ENCODE results near the gene AXIN1. TPM values are rescaled to one million over a fixed set of nuclear protein-coding genes. Genes with fewer than 3 reads are reported as not detected.
A peak's percentile ranks its signal among the peaks of the same experiment; 100 is the strongest.

Gene AXIN1
- total RNA-seq: 10 to 100 TPM; 30.9 to 32.5 TPM

GRCh38 chr16:352547-353403 lies at the start of gene AXIN1:
TSS of gene AXIN1 (minus strand) at chr16:352723. CDS start at chr16:347025, 5,698 bp downstream.
- H3K4me3 Mint-ChIP-seq: peak within 1 kb of the TSS; percentile 92
- peak within 1 kb of the TSS; percentile 88 for H3K27ac Mint-ChIP-seq
- H3K27me3 Mint-ChIP-seq: no peaks in the 10 kb centered on the region
- H3K9me3 Mint-ChIP-seq: no peaks in the 10 kb centered on the region
- POLR2A ChIA-PET: interaction anchor here (0.6 to 3.3 kb wide), 7 partner anchors 12 to 299 kb away, joined by 4 to 10 read pairs (median 4); partner anchors contain the start of genes FAM234A, LUC7L, POLR3K and SNRNP25
- H3K36me3 Mint-ChIP-seq: peaks cover 6% of the 10 kb centered on the region
- peak; percentile 100 for DNase-seq
- H3K4me1 Mint-ChIP-seq: peaks cover 20% of the 10 kb centered on the region
- peak; percentile 74 for ATAC-seq (ENCODE audit: low read depth)

- POLR2A ChIA-PET: interaction anchor here (0.6 to 2.4 kb wide), 5 partner anchors 19 to 318 kb away, joined by 3 to 14 read pairs (median 7); partner anchors contain the start of genes MRPL28, PGAP6 and RAB11FIP3
- Mint-ChIP-seq H3K4me3 (peak within 1 kb of the TSS; percentile 89), H3K36me3 (no peaks in the 10 kb centered on the region), H3K4me1 (peaks cover 8% of the 10 kb centered on the region), H3K27me3 (peaks cover 14% of the 10 kb centered on the region), H3K9me3 (no peaks in the 10 kb centered on the region), H3K27ac (peak within 1 kb of the TSS; percentile 79)
- peak; percentile 85 for ATAC-seq (ENCODE audit: low read depth)
- DNase-seq: peak; percentile 99
These were observed 49.2 kb upstream of the AXIN1 start, which contains the start of gene DECR2 for GRCh38 chr16:401468-402348. TSS of gene DECR2 (plus strand) at chr16:401885. CDS start at chr16:401964, 79 bp downstream.

GRCh38 chr16:400061-400591 lies 47.6 kb upstream of the AXIN1 start:
- Mint-ChIP-seq H3K4me1 (peaks cover 10% of the 10 kb centered on the region), H3K4me3 (peak overlapping the region; percentile 89), H3K36me3 (no peaks in the 10 kb centered on the region), H3K27me3 (peaks cover 27% of the 10 kb centered on the region), H3K9me3 (no peaks in the 10 kb centered on the region), H3K27ac (peak overlapping the region; percentile 21)
- DNase-seq: peak; percentile 36
- POLR2A ChIA-PET: interaction anchor here (1.2 to 2.4 kb wide), 4 partner anchors 17 to 319 kb away, joined by 3 to 14 read pairs (median 8); partner anchors contain the start of genes PGAP6 and RAB11FIP3
- no peak for ATAC-seq (ENCODE audit: low read depth)

GRCh38 chr16:399340-400019 lies 47.0 kb upstream of the AXIN1 start:
- ATAC-seq (ENCODE audit: low read depth) (no peak), DNase-seq (no peak)
- no peaks in the 10 kb centered on the region for H3K36me3 Mint-ChIP-seq
- H3K4me1 Mint-ChIP-seq: peaks cover 10% of the 10 kb centered on the region
- no peaks in the 10 kb centered on the region for H3K9me3 Mint-ChIP-seq
- H3K27me3 Mint-ChIP-seq: peaks cover 29% of the 10 kb centered on the region
- H3K27ac Mint-ChIP-seq: no peak overlapping the region
- H3K4me3 Mint-ChIP-seq: no peak overlapping the region
- POLR2A ChIA-PET: interaction anchor here (1.2 kb wide), 1 partner anchor 171 kb away, joined by 3 read pairs; no protein-coding TSS in a partner anchor

- Mint-ChIP-seq H3K27ac (no peak overlapping the region), H3K36me3 (no peaks in the 10 kb centered on the region), H3K9me3 (no peaks in the 10 kb centered on the region), H3K4me1 (peaks cover 10% of the 10 kb centered on the region), H3K4me3 (no peak overlapping the region), H3K27me3 (peaks cover 29% of the 10 kb centered on the region)
- ATAC-seq (ENCODE audit: low read depth) (no peak), DNase-seq (peak; percentile 32)
- POLR2A ChIA-PET: no interaction called here
These were observed 46.2 kb upstream of the AXIN1 start for GRCh38 chr16:398561-399339.

- no peaks in the 10 kb centered on the region for H3K9me3 Mint-ChIP-seq
- no peak for ATAC-seq (ENCODE audit: low read depth)
- DNase-seq: peak; percentile 44
- POLR2A ChIA-PET: no interaction called here
- peaks cover 10% of the 10 kb centered on the region for H3K4me1 Mint-ChIP-seq
- H3K4me3 Mint-ChIP-seq: peak overlapping the region; percentile 32
- H3K27me3 Mint-ChIP-seq: peaks cover 29% of the 10 kb centered on the region
- H3K27ac Mint-ChIP-seq: no peak overlapping the region
- no peaks in the 10 kb centered on the region for H3K36me3 Mint-ChIP-seq
These were observed 45.3 kb upstream of the AXIN1 start for GRCh38 chr16:397736-398332.

GRCh38 chr16:397135-397661 lies 44.7 kb upstream of the AXIN1 start, which contains the start of gene NME4:
TSS of gene NME4 (plus strand) at chr16:397199. CDS start at chr16:397223, 24 bp downstream.
- DNase-seq: peak; percentile 45
- H3K4me3 Mint-ChIP-seq: peak within 1 kb of the TSS; percentile 73
- POLR2A ChIA-PET: no interaction called here

GRCh38 chr16:396605-397004 lies 44.1 kb upstream of the AXIN1 start:
- Mint-ChIP-seq H3K27me3 (peaks cover 29% of the 10 kb centered on the region), H3K36me3 (no peaks in the 10 kb centered on the region), H3K4me1 (peaks cover 16% of the 10 kb centered on the region), H3K4me3 (peak overlapping the region; percentile 73), H3K27ac (peak overlapping the region; percentile 68), H3K9me3 (no peaks in the 10 kb centered on the region)
- POLR2A ChIA-PET: no interaction called here
- ATAC-seq (ENCODE audit: low read depth) (no peak), DNase-seq (no peak)

More at GRCh38 chr16:397135-397661, 44.7 kb upstream of the AXIN1 start, which contains the start of gene NME4:
- peaks cover 29% of the 10 kb centered on the region for H3K27me3 Mint-ChIP-seq
- no peaks in the 10 kb centered on the region for H3K9me3 Mint-ChIP-seq
- peak within 1 kb of the TSS; percentile 68 for H3K27ac Mint-ChIP-seq
- peaks cover 12% of the 10 kb centered on the region for H3K4me1 Mint-ChIP-seq
- no peak for ATAC-seq (ENCODE audit: low read depth)
- no peaks in the 10 kb centered on the region for H3K36me3 Mint-ChIP-seq

- ATAC-seq (ENCODE audit: low read depth) (no peak), DNase-seq (no peak)
- no peaks in the 10 kb centered on the region for H3K36me3 Mint-ChIP-seq
- H3K27ac Mint-ChIP-seq: no peak overlapping the region
- no peaks in the 10 kb centered on the region for H3K9me3 Mint-ChIP-seq
- peaks cover 16% of the 10 kb centered on the region for H3K4me1 Mint-ChIP-seq
- H3K27me3 Mint-ChIP-seq: peaks cover 29% of the 10 kb centered on the region
- peak overlapping the region; percentile 35 for H3K4me3 Mint-ChIP-seq
- POLR2A ChIA-PET: no interaction called here
These were observed 43.7 kb upstream of the AXIN1 start for GRCh38 chr16:396199-396598.

- DNase-seq (no peak), ATAC-seq (ENCODE audit: low read depth) (no peak)
- peak overlapping the region; percentile 48 for H3K27ac Mint-ChIP-seq
- peaks cover 15% of the 10 kb centered on the region for H3K27me3 Mint-ChIP-seq
- H3K4me1 Mint-ChIP-seq: peaks cover 10% of the 10 kb centered on the region
- no peaks in the 10 kb centered on the region for H3K36me3 Mint-ChIP-seq
- H3K4me3 Mint-ChIP-seq: no peak overlapping the region
- peaks cover 2% of the 10 kb centered on the region for H3K9me3 Mint-ChIP-seq
- POLR2A ChIA-PET: interaction anchor here (0.7 to 1.0 kb wide), 2 partner anchors 10 to 1028 kb away, joined by 3 read pairs; partner anchors contain the start of gene UQCC4
These were observed 40.0 kb upstream of the AXIN1 start for GRCh38 chr16:392450-393030.

- H3K27me3 Mint-ChIP-seq: peaks cover 15% of the 10 kb centered on the region
- H3K9me3 Mint-ChIP-seq: peaks cover 2% of the 10 kb centered on the region
- peak; percentile 70 for DNase-seq
- H3K27ac Mint-ChIP-seq: peak overlapping the region; percentile 48
- H3K4me3 Mint-ChIP-seq: no peak overlapping the region
- H3K36me3 Mint-ChIP-seq: no peaks in the 10 kb centered on the region
- ATAC-seq (ENCODE audit: low read depth): peak; percentile 78
- peaks cover 10% of the 10 kb centered on the region for H3K4me1 Mint-ChIP-seq
- POLR2A ChIA-PET: interaction anchor here (0.7 to 1.0 kb wide), 2 partner anchors 9 to 1029 kb away, joined by 3 read pairs; partner anchors contain the start of gene UQCC4
These were observed 39.4 kb upstream of the AXIN1 start for GRCh38 chr16:391885-392335.
